ENCODE results near the gene RPUSD1. TPM values are rescaled to one million over a fixed set of nuclear protein-coding genes. Genes with fewer than 3 reads are reported as not detected.

Gene RPUSD1
- total RNA-seq, 1 donor from 2014 or later, result 24.3 TPM

- Mint-ChIP-seq H3K27me3 (ENCODE audit: unreplicated experiment) (peaks cover 2% of the 10 kb centered on the region), H3K27ac (ENCODE audit: unreplicated experiment) (no peak overlapping the region), H3K4me1 (ENCODE audit: unreplicated experiment) (peaks cover 3% of the 10 kb centered on the region), H3K36me3 (ENCODE audit: unreplicated experiment) (no peaks in the 10 kb centered on the region), H3K9me3 (ENCODE audit: unreplicated experiment) (no peaks in the 10 kb centered on the region), H3K4me3 (ENCODE audit: unreplicated experiment) (no peak overlapping the region)
- no peak for TF ChIP-seq CTCF (IDR thresholded peaks at IDR 0.05)
- DNase-seq (ENCODE audit: extremely low spot score, unreplicated experiment), result no peak
These were observed 31.3 kb upstream of the RPUSD1 start for GRCh38 chr16:819336-820043.

GRCh38 chr16:818592-818991 lies 30.4 kb upstream of the RPUSD1 start:
- Mint-ChIP-seq H3K4me1 (ENCODE audit: unreplicated experiment) (peaks cover 5% of the 10 kb centered on the region), H3K4me3 (ENCODE audit: unreplicated experiment) (no peak overlapping the region), H3K9me3 (ENCODE audit: unreplicated experiment) (no peaks in the 10 kb centered on the region), H3K27me3 (ENCODE audit: unreplicated experiment) (peaks cover 2% of the 10 kb centered on the region), H3K27ac (ENCODE audit: unreplicated experiment) (no peak overlapping the region), H3K36me3 (ENCODE audit: unreplicated experiment) (no peaks in the 10 kb centered on the region)
- DNase-seq (ENCODE audit: extremely low spot score, unreplicated experiment), result no peak
- TF ChIP-seq CTCF (IDR thresholded peaks at IDR 0.05), result no peak

- Mint-ChIP-seq H3K4me3 (ENCODE audit: unreplicated experiment) (no peak overlapping the region), H3K27ac (ENCODE audit: unreplicated experiment) (no peak overlapping the region), H3K4me1 (ENCODE audit: unreplicated experiment) (peaks cover 5% of the 10 kb centered on the region), H3K36me3 (ENCODE audit: unreplicated experiment) (no peaks in the 10 kb centered on the region), H3K9me3 (ENCODE audit: unreplicated experiment) (no peaks in the 10 kb centered on the region), H3K27me3 (ENCODE audit: unreplicated experiment) (peaks cover 2% of the 10 kb centered on the region)
- no peak for DNase-seq (ENCODE audit: extremely low spot score, unreplicated experiment)
- no peak for TF ChIP-seq CTCF (IDR thresholded peaks at IDR 0.05)
These were observed 30.0 kb upstream of the RPUSD1 start for GRCh38 chr16:818132-818531.

DNA sequence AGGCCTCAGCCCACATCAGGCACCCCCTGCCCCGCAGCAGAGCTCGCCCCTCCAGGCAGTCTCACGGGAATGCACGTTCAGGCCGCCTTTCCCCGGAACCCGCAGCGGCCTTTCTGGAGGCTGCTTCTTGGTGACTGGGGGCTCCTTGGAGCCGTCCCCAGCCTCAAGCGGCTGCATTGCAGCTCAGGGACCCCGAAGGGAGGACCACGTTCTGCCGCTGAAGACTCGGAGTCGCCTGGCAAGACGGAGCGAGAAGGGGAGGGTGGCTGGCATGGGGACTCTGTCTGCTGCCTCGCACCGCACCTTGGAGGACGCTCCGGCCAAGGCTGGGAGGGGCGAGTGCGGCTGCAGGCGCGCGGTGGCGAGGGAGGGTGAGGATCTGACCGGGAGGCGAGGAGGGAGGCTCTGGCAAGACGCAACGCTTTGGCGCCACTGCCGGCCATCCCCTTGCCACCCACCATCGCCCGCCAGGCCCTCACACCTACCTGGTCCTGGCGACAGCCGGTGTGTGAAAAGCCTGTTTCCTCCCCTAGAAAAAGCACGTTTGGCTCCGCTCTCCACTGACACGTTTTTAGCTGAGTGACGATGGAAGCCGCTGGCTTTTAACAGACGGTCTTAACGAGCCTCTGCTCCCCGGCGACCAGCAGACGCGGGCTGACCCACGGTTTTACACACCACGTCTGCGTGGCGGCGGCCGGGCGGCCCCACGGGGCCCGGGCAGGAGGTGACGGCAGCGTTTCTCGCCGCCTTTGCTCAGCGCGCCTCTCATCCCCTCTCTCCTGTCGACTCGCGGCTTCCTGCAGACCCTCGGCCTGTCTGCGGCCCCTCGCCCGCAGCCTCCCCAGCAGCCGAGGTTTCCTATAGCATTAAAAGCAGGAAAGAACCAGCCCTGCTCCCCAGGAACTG lies 29.1 kb upstream of the RPUSD1 start:
- Mint-ChIP-seq H3K36me3 (ENCODE audit: unreplicated experiment) (no peaks in the 10 kb centered on the region), H3K27ac (ENCODE audit: unreplicated experiment) (no peak overlapping the region), H3K27me3 (ENCODE audit: unreplicated experiment) (peaks cover 2% of the 10 kb centered on the region), H3K4me1 (ENCODE audit: unreplicated experiment) (peaks cover 5% of the 10 kb centered on the region), H3K4me3 (ENCODE audit: unreplicated experiment) (no peak overlapping the region), H3K9me3 (ENCODE audit: unreplicated experiment) (no peaks in the 10 kb centered on the region)
- no peak for DNase-seq (ENCODE audit: extremely low spot score, unreplicated experiment)
- no peak for TF ChIP-seq CTCF (IDR thresholded peaks at IDR 0.05)

DNA sequence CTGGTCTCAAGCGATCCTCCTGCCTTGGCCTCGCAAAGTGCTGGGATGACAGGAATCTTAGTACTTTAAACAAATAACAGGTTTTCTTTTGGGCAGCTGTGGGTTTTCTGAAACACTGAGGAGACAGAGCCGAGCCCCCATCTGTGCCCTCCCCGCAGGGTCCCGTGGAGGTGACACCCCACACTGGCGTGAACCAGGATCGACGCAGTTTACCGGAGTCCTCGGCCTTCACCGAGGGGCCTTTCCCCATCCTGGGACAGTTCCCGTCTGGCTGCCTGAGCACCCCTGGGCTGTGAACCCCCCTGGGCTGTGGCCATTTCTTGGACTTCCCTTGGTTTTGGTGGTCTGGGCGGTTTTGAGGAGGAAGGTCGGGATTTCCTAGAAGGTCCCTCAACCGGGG lies 27.7 kb upstream of the RPUSD1 start:
- Mint-ChIP-seq H3K27me3 (ENCODE audit: unreplicated experiment) (peaks cover 3% of the 10 kb centered on the region), H3K27ac (ENCODE audit: unreplicated experiment) (no peak overlapping the region), H3K4me1 (ENCODE audit: unreplicated experiment) (peaks cover 5% of the 10 kb centered on the region), H3K4me3 (ENCODE audit: unreplicated experiment) (no peak overlapping the region), H3K36me3 (ENCODE audit: unreplicated experiment) (no peaks in the 10 kb centered on the region), H3K9me3 (ENCODE audit: unreplicated experiment) (no peaks in the 10 kb centered on the region)
- DNase-seq (ENCODE audit: extremely low spot score, unreplicated experiment), result no peak
- TF ChIP-seq CTCF (IDR thresholded peaks at IDR 0.05), result no peak
